CD4-positive, alpha-beta T cell (primary cell): Measurements from ENCODE around the gene ATP1B1. TPM values are rescaled to one million over a fixed set of nuclear protein-coding genes. Genes with fewer than 3 reads are reported as not detected.

Experiments
- ATAC-seq: fragments of 200-7000 bp; cut with Tn5 transposase; one replicate; pipeline ENCODE4 v1.10.0; 2022; ENCODE audit warnings: mild to moderate bottlenecking; ENCODE audit not compliant: poor library complexity
- CTCF ChIA-PET: fragments of 350-600 bp; sonication (Branson Sonifier 250); formaldehyde crosslinking; loops from one replicate; lab custom pipeline; 2021; ENCODE audit warnings: antibody characterized with exemption, inconsistent platforms; lab: Charles Lee
- POLR2A ChIA-PET: fragments of 350-600 bp; sonication (Branson Sonifier 250); formaldehyde crosslinking; loops from one replicate; lab custom pipeline; 2021; ENCODE audit warnings: antibody characterized with exemption, inconsistent platforms; lab: Charles Lee
- DNase-seq, 14 experiments: peaks; one replicate each; pipeline ENCODE4 v3.0.0-alpha.2; 2013 to 2020; ENCODE audit warnings: mixed read lengths in 2 of 14
- H3K27ac ChIP-seq, 2 donors: one replicate each; pipeline versions ENCODE4 v1.5.1 to v1.7.0; 2013; ENCODE audit warnings: low read length in 2 of 2, low read depth in 1 of 2, mild to moderate bottlenecking in 1 of 2
- H3K27me3 ChIP-seq, 2 experiments: 1 replicate in 1 of 2; 2 replicates in 1 of 2; pipeline versions ENCODE4 v1.6.1 to v1.7.0; 2013; ENCODE audit warnings: low read length in 2 of 2, control low read depth in 1 of 2, mild to moderate bottlenecking in 1 of 2, moderate library complexity in 1 of 2; ENCODE audit not compliant: insufficient read depth in 2 of 2, control insufficient read depth in 1 of 2
- H3K36me3 ChIP-seq: one replicate; pipeline ENCODE4 v1.6.1; 2013; ENCODE audit warnings: low read length, control low read depth; ENCODE audit not compliant: insufficient read depth
- H3K4me1 ChIP-seq: one replicate; pipeline ENCODE4 v1.6.1; 2013; ENCODE audit warnings: low read length, control low read depth; ENCODE audit not compliant: insufficient read depth
- H3K4me3 ChIP-seq: one replicate; pipeline ENCODE4 v1.5.1; 2013; ENCODE audit warnings: mild to moderate bottlenecking, low read length, moderate library complexity
- H3K9me3 ChIP-seq, 2 experiments: 1 replicate in 1 of 2; 2 replicates in 1 of 2; pipeline versions ENCODE4 v1.6.1 to v1.7.0; 2013; ENCODE audit warnings: low read length in 2 of 2, mild to moderate bottlenecking in 2 of 2, control low read depth in 1 of 2, moderate library complexity in 1 of 2; ENCODE audit not compliant: control insufficient read depth in 1 of 2, insufficient read depth in 1 of 2
- H3K27ac Mint-ChIP-seq: one replicate; pipeline ENCODE4 v1.8.0; 2020; ENCODE audit warnings: mixed read lengths
- H3K27me3 Mint-ChIP-seq: one replicate; pipeline ENCODE4 v1.8.0; 2021; ENCODE audit warnings: mixed read lengths
- H3K36me3 Mint-ChIP-seq: one replicate; pipeline ENCODE4 v1.8.0; 2021; ENCODE audit warnings: low read depth, mixed read lengths
- H3K4me1 Mint-ChIP-seq: one replicate; pipeline ENCODE4 v1.8.0; 2021; ENCODE audit warnings: low read depth, mixed read lengths
- H3K4me3 Mint-ChIP-seq: one replicate; pipeline ENCODE4 v1.8.0; 2020; ENCODE audit warnings: mild to moderate bottlenecking, mixed read lengths
- H3K9me3 Mint-ChIP-seq: one replicate; pipeline ENCODE4 v1.8.0; 2020; ENCODE audit warnings: mixed read lengths
- intact Hi-C, 2 experiments: fragments of 100-400 bp; cut with DNase I in 1 of 2; cut with micrococcal nuclease in 1 of 2; formaldehyde crosslinking; loops; one replicate each; pipeline versions ENCODE4 v1.15.1 to v1.9.0; 2023 to 2025; cut with DNase I, micrococcal nuclease
- total RNA-seq, 174 experiments: library from RNA in 2 of 174; stranded (reverse) in 2 of 174; gene quantifications; one replicate each; pipeline ENCODE4 v1.2.3 and lab custom pipeline; 2021 to 2026
- TF ChIP-seq, protein P1 (sequence below): fragments of 200-600 bp; IDR thresholded peaks from one replicate; pipeline ENCODE4 v1.8.0; 2022; ENCODE audit warnings: antibody characterized with exemption, mild to moderate bottlenecking

Gene ATP1B1
- total RNA-seq, 2 experiments from 2014 or later = 3.5 to 4.5 TPM

DNA sequence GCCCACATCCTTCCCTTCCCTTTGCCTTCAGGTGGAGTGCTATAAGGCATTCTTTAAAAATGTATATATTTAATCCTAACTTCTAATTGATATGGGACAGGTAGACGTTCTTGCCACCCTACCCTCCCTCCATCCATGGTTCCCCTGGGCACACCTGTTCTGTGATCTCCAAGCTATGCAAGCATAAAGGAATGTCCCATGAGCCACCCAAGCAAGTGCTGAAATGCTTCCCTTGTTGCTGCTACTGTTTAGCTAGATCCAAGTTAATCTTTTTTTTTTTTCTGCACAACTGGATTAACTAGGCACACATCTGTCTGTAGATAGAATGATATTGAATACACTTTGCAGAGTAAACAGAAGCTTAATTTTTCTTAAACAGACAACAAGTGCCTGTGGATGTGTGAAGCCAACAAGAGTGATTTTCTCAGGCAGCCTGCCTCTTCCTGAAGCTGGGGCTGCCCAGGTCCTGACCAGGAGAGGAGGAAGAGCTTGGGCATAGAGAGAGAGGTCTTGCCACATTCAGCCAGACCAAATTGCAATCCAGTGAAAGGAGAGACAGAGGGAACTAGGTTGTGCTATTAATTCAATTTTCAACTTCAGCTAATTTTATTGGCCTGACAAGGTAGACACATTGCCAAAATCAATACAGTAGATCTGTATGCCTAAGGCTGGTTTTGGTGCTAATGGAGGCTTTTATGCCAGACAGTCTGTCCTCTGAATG is 28.2 kb upstream of the ATP1B1 start:
- no peak overlapping the region for H3K27ac Mint-ChIP-seq
- Histone ChIP-seq H3K9me3 (no peaks in the 10 kb centered on the region), H3K36me3 (no peaks in the 10 kb centered on the region), H3K4me3 (no peak overlapping the region), H3K27me3 (no peaks in the 10 kb centered on the region), H3K27ac (no peak overlapping the region), H3K4me1 (no peaks in the 10 kb centered on the region)
- no peaks in the 10 kb centered on the region for H3K9me3 Mint-ChIP-seq
- H3K4me3 Mint-ChIP-seq = no peak overlapping the region
- DNase-seq (no peak), ATAC-seq (no peak)
- TF ChIP-seq, protein P1, sequence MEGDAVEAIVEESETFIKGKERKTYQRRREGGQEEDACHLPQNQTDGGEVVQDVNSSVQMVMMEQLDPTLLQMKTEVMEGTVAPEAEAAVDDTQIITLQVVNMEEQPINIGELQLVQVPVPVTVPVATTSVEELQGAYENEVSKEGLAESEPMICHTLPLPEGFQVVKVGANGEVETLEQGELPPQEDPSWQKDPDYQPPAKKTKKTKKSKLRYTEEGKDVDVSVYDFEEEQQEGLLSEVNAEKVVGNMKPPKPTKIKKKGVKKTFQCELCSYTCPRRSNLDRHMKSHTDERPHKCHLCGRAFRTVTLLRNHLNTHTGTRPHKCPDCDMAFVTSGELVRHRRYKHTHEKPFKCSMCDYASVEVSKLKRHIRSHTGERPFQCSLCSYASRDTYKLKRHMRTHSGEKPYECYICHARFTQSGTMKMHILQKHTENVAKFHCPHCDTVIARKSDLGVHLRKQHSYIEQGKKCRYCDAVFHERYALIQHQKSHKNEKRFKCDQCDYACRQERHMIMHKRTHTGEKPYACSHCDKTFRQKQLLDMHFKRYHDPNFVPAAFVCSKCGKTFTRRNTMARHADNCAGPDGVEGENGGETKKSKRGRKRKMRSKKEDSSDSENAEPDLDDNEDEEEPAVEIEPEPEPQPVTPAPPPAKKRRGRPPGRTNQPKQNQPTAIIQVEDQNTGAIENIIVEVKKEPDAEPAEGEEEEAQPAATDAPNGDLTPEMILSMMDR = no peak
- H3K4me1 Mint-ChIP-seq = no peaks in the 10 kb centered on the region
- H3K36me3 Mint-ChIP-seq = no peaks in the 10 kb centered on the region
- no peaks in the 10 kb centered on the region for H3K27me3 Mint-ChIP-seq
- POLR2A ChIA-PET = no interaction called here
- intact Hi-C loops = no loop called here
- CTCF ChIA-PET = no interaction called here

DNA sequence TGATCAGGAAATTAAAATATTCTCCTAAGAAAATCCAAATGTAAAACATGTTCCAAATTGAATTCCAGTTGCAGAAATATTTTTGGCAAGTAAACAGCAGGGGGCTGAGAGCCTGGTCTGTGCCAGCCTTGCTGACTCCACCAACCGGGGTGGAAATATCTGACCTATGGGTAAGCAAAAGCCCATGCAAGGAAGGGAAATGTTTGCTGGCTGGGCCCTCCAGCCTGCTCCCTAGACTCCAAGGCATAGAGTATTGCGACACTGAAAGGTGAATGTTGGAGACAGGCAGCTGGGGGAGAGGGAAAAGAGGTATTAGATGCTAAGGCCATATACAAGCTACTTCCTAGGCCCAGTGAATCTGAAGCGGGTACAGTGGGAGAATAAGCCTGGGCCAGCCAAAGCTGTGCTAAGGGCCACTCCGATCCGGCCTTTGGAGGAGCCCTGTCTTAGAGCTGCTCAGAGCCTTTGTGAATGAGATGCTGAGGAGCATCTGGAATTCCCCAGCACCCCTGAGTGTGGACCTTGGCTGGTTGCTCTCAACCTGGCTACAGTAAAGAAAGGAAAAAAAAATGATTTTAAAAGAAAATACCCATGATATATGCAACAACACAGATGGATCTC is 24.9 kb upstream of the ATP1B1 start:
- DNase-seq (no peak), ATAC-seq (no peak)
- Histone ChIP-seq H3K27me3 (no peaks in the 10 kb centered on the region), H3K4me3 (no peak overlapping the region), H3K9me3 (no peaks in the 10 kb centered on the region), H3K4me1 (peaks cover 1% of the 10 kb centered on the region), H3K36me3 (no peaks in the 10 kb centered on the region), H3K27ac (no peak overlapping the region)
- POLR2A ChIA-PET = no interaction called here
- H3K4me1 Mint-ChIP-seq = peaks cover 3% of the 10 kb centered on the region
- TF ChIP-seq, protein P1 = no peak
- no peaks in the 10 kb centered on the region for H3K27me3 Mint-ChIP-seq
- no peak overlapping the region for H3K27ac Mint-ChIP-seq
- intact Hi-C loops = no loop called here
- CTCF ChIA-PET = interaction anchor here (0.6 kb wide), 1 partner anchor 62 kb away, joined by 4 read pairs; no protein-coding TSS in a partner anchor
- H3K36me3 Mint-ChIP-seq = no peaks in the 10 kb centered on the region
- H3K4me3 Mint-ChIP-seq = no peak overlapping the region
- H3K9me3 Mint-ChIP-seq = no peaks in the 10 kb centered on the region

DNA sequence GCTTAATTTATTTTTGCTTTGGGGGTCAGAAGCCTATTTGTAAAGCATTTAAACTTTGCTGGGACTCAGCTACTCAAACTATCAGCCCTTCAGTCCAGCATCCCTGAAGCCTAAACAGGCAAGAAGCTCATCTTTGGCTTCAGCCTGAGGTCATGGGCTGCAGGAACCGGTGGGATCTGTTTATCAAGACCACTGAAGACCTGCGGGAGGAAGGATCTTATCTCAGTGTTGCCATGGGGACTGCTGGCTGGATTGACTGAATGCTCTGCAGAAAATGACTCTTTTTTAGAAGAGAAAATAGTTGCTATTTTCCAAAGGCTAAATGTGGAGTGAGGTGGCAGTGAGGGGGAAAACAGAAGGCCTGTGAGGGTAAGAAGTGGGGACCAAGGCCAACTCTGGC is 20.6 kb upstream of the ATP1B1 start:
- POLR2A ChIA-PET = no interaction called here
- intact Hi-C loops = no loop called here
- DNase-seq = no peak
- H3K4me3 ChIP-seq = no peak overlapping the region
- Mint-ChIP-seq H3K9me3 (no peaks in the 10 kb centered on the region), H3K4me1 (peaks cover 12% of the 10 kb centered on the region), H3K4me3 (no peak overlapping the region), H3K27me3 (no peaks in the 10 kb centered on the region), H3K27ac (no peak overlapping the region), H3K36me3 (no peaks in the 10 kb centered on the region)
- CTCF ChIA-PET = no interaction called here
- no peak for ATAC-seq
- peaks cover 0 to 2% of the 10 kb centered on the region in 2 experiments for H3K27me3 ChIP-seq
- no peaks in the 10 kb centered on the region for H3K36me3 ChIP-seq
- peaks cover 7% of the 10 kb centered on the region for H3K4me1 ChIP-seq
- H3K9me3 ChIP-seq = no peaks in the 10 kb centered on the region
- TF ChIP-seq, protein P1 = no peak
- no peak overlapping the region for H3K27ac ChIP-seq
